SK-N-MC (cell line): ENCODE data around the gene CCDC70.

Experiments
- EZH2 ChIP-seq: fragments of 200-600 bp; sonication (generic); IDR thresholded peaks from one replicate; pipeline ENCODE4 v1.6.1; 2017; ENCODE audit warnings: antibody characterized with exemption
- FOXP2 ChIP-seq: optimal IDR thresholded peaks from 2 replicates; pipeline ENCODE3; 2011; ENCODE audit warnings: mild to moderate bottlenecking, moderate library complexity; ENCODE audit not compliant: insufficient read depth; ENCODE audit errors: extremely low read length, control extremely low read depth
- POLR2AphosphoS5 ChIP-seq: IDR thresholded peaks from 2 replicates; pipeline ENCODE4 v1.6.1; 2012; ENCODE audit warnings: mild to moderate bottlenecking, low read depth, low read length, borderline replicate concordance

- TF ChIP-seq POLR2AphosphoS5 (no peak), FOXP2 (no peak), EZH2 (no peak)
These were observed 21.4 kb downstream of the CCDC70 start for GRCh38 chr13:51883226-51883600.
